Endothelial cell (in vitro differentiated cells): ENCODE data around the gene ANKFY1. TPM values are rescaled to one million over a fixed set of nuclear protein-coding genes. Genes with fewer than 3 reads are reported as not detected.

ENCODE experiments used
- DNase-seq: peaks from one replicate; pipeline ENCODE4 v3.0.0; 2021; ENCODE audit warnings: low spot score
- H3K27ac Mint-ChIP-seq: one replicate; pipeline ENCODE4 v1.8.0; 2021; ENCODE audit warnings: mixed read lengths, inconsistent platforms; ENCODE audit not compliant: unreplicated experiment
- H3K27me3 Mint-ChIP-seq: one replicate; pipeline ENCODE4 v1.8.0; 2021; ENCODE audit warnings: mild to moderate bottlenecking, moderate library complexity, mixed read lengths, inconsistent platforms; ENCODE audit not compliant: unreplicated experiment
- H3K36me3 Mint-ChIP-seq: one replicate; pipeline ENCODE4 v1.8.0; 2021; ENCODE audit warnings: mild to moderate bottlenecking, low read depth, mixed read lengths, inconsistent platforms; ENCODE audit not compliant: unreplicated experiment
- H3K4me1 Mint-ChIP-seq: one replicate; pipeline ENCODE4 v1.8.0; 2021; ENCODE audit warnings: mild to moderate bottlenecking, mixed read lengths, inconsistent platforms; ENCODE audit not compliant: unreplicated experiment
- H3K4me3 Mint-ChIP-seq: one replicate; pipeline ENCODE4 v1.8.0; 2021; ENCODE audit warnings: mild to moderate bottlenecking, mixed read lengths, inconsistent platforms; ENCODE audit not compliant: unreplicated experiment
- H3K9me3 Mint-ChIP-seq: one replicate; pipeline ENCODE4 v1.8.0; 2021; ENCODE audit warnings: mixed read lengths, inconsistent platforms; ENCODE audit not compliant: unreplicated experiment
- total RNA-seq: library from RNA; stranded (reverse); fragmentation: NEBNext Ultra II Directional; extraction: Animal tissue kit (Norgen Biotek cat#: 25700); gene quantifications from one replicate; pipeline ENCODE4 v1.2.1, GENCODE V29; 2021; ENCODE audit not compliant: unreplicated experiment
- TF ChIP-seq, protein P1 (sequence below): fragments of 200-600 bp; sonication (generic); IDR thresholded peaks from one replicate; pipeline ENCODE4 v1.5.0; 2021; ENCODE audit warnings: antibody characterized with exemption; ENCODE audit not compliant: unreplicated experiment

Gene ANKFY1
- total RNA-seq, 1 donor from 2014 or later, result 41.6 TPM

DNA sequence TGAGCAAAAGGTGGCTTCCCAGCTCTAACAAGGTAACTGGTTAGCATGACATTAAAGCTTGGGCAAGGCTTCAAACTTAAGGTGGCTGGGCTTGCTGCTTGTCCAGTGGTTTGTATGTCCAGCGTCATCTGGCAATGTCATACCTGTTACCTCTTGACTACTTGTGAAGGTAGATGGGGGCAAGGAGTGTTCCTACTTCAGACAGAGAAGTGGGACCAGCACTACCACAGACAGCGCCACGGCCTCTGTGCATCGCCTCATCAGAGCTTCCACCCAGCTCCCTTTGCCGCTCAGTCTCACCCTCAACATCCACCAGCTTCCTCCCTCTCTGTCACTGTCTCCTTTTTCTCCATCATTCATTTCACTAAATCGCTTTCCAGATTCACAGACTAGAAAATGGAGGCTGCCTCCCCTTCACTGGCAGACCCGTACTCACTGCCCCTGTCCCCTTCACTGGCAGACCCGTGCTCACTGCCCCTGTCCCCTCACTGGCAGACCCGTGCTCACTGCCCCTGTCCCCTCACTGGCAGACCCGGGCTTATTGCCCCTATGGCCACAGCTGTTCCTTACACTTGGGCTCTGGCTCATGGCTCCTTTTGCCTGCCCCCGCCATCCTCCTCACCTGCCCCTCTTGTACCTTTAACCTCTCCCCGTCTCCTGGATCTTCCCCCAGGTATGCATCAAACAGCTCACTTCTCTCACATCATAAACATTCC lies 106.0 kb downstream of the ANKFY1 start:
- peaks cover 15% of the 10 kb centered on the region for H3K27me3 Mint-ChIP-seq
- H3K36me3 Mint-ChIP-seq, result peaks cover 50% of the 10 kb centered on the region
- H3K4me1 Mint-ChIP-seq, result peaks cover 4% of the 10 kb centered on the region
- no peaks in the 10 kb centered on the region for H3K9me3 Mint-ChIP-seq
- no peak overlapping the region for H3K4me3 Mint-ChIP-seq
- DNase-seq, result no peak
- TF ChIP-seq, protein P1, sequence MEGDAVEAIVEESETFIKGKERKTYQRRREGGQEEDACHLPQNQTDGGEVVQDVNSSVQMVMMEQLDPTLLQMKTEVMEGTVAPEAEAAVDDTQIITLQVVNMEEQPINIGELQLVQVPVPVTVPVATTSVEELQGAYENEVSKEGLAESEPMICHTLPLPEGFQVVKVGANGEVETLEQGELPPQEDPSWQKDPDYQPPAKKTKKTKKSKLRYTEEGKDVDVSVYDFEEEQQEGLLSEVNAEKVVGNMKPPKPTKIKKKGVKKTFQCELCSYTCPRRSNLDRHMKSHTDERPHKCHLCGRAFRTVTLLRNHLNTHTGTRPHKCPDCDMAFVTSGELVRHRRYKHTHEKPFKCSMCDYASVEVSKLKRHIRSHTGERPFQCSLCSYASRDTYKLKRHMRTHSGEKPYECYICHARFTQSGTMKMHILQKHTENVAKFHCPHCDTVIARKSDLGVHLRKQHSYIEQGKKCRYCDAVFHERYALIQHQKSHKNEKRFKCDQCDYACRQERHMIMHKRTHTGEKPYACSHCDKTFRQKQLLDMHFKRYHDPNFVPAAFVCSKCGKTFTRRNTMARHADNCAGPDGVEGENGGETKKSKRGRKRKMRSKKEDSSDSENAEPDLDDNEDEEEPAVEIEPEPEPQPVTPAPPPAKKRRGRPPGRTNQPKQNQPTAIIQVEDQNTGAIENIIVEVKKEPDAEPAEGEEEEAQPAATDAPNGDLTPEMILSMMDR, result no peak
- no peak overlapping the region for H3K27ac Mint-ChIP-seq

DNA sequence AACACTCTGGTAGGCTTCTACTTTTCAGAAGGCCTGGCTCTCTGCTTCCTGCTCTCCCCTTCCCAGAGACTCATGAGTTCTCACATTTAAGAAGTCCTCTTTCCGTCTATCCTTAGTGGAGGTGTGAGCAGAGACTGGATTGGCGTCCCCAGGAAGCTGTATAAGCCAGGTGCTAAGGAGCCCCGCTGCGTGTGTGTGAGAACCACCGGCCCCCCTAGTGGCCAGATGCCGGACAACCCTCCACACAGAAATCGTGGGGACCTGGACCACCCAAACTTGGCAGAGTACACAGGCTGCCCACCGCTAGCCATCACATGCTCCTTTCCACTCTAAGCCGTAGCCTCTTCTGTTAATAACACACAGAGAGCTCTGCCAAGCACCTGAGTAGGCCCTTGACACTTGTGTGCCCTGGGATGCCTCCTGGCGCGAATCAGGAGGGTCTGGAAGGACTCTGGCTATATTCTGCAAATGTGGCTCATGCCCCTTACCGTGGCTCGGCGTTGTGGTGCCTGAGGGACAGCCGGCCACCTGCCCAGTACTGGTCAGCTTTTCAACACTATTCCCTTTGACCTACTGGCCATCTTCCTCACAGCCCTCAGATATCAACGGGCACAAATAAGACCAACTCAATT lies 106.9 kb downstream of the ANKFY1 start:
- peaks cover 4% of the 10 kb centered on the region for H3K4me1 Mint-ChIP-seq
- peaks cover 50% of the 10 kb centered on the region for H3K36me3 Mint-ChIP-seq
- peak; percentile 20 for DNase-seq
- H3K4me3 Mint-ChIP-seq, result peak overlapping the region; percentile 47
- TF ChIP-seq, protein P1, result no peak
- H3K9me3 Mint-ChIP-seq, result no peaks in the 10 kb centered on the region
- H3K27ac Mint-ChIP-seq, result no peak overlapping the region
- peaks cover 12% of the 10 kb centered on the region for H3K27me3 Mint-ChIP-seq

DNA sequence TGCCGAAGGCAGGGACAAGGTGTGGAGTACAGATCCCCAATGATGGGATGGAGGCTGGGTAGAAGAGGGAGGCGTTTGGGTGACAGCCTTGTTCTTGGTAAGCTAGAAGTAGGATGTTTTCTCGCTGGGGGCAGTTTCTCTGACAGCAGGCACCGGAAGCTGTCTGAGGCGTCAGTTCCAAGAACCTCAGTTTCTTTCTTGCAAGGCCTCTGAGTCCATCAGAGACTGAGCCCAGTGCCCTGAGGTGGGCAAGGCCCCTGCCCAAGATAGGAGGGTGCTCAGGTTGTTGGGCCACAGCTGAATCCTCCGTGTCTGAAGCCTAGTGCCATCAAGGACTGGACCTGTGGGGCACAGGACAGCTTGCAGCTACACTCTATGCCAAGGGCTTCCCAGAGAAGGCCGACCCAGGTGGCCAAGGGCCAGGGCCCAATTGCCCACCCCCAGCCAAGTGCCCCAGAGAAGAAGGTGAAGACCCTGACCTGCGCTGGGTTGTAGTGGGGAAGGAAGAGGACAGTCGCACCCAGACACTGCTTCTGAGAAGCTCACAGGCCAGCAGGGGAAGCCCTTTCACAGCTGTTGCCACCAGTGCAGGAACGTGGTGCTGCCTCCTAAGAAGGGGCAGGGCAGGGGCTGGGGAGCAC lies 107.7 kb downstream of the ANKFY1 start:
- TF ChIP-seq, protein P1, result no peak
- Mint-ChIP-seq H3K4me1 (no peaks in the 10 kb centered on the region), H3K27ac (no peak overlapping the region), H3K4me3 (no peak overlapping the region), H3K36me3 (peaks cover 52% of the 10 kb centered on the region), H3K9me3 (no peaks in the 10 kb centered on the region), H3K27me3 (peaks cover 11% of the 10 kb centered on the region)
- DNase-seq, result no peak

DNA sequence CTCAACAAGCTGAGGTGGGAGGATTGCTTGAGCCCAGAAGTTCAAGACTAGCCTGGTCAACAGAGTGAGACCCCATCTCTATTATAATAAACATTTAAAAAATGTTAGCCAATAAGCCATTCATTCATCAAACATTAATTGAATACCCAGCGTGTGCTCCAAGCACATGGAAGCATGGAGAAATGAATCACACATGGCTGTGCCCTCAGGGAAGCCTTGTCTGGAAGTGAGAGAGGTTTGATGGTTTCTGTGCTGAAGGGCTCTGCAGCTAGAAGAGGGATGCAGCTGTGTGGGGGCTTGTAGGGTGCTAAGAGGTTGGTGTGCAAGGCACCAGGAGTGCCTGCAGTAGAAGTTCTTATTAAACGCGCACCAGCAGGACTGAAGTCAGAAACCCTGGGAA lies 109.6 kb downstream of the ANKFY1 start:
- Mint-ChIP-seq H3K4me3 (no peak overlapping the region), H3K9me3 (no peaks in the 10 kb centered on the region), H3K27me3 (peaks cover 7% of the 10 kb centered on the region), H3K36me3 (peaks cover 45% of the 10 kb centered on the region), H3K4me1 (no peaks in the 10 kb centered on the region), H3K27ac (no peak overlapping the region)
- no peak for DNase-seq
- TF ChIP-seq, protein P1, result no peak

DNA sequence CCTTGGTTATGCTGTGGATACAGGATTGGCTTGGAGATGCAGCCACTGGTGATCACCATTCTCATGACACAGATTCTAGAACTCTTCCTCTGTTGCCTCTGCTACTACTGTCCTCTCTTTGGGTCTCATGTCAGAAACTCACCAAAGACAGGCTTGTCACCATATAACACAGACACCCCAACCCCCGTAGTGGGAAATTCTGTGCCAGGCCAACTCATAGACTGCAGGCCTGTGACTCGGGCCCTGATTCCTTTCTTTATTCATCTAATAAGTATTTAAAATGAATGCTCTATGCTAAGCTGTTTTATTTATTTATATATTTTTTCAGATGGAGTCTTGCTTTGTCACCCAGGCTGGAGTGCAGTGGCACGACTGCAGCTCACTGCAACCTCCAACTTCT lies 111.3 kb downstream of the ANKFY1 start:
- Mint-ChIP-seq H3K27me3 (peaks cover 8% of the 10 kb centered on the region), H3K4me1 (no peaks in the 10 kb centered on the region), H3K4me3 (no peak overlapping the region), H3K36me3 (peaks cover 37% of the 10 kb centered on the region), H3K9me3 (no peaks in the 10 kb centered on the region), H3K27ac (no peak overlapping the region)
- DNase-seq, result no peak
- TF ChIP-seq, protein P1, result no peak
